SK-N-MC (cell line): ENCODE data around the gene OR52W1.

Experiments
- EZH2 ChIP-seq: fragments of 200-600 bp; sonication (generic); IDR thresholded peaks from one replicate; pipeline ENCODE4 v1.6.1; 2017; ENCODE audit warnings: antibody characterized with exemption
- FOXP2 ChIP-seq: optimal IDR thresholded peaks from 2 replicates; pipeline ENCODE3; 2011; ENCODE audit warnings: mild to moderate bottlenecking, moderate library complexity; ENCODE audit not compliant: insufficient read depth; ENCODE audit errors: extremely low read length, control extremely low read depth
- POLR2AphosphoS5 ChIP-seq: IDR thresholded peaks from 2 replicates; pipeline ENCODE4 v1.6.1; 2012; ENCODE audit warnings: mild to moderate bottlenecking, low read depth, low read length, borderline replicate concordance

GRCh38 chr11:6199174-6199810 is at the start of gene OR52W1:
- TF ChIP-seq EZH2 (no peak), POLR2AphosphoS5 (no peak), FOXP2 (no peak)
